Activated CD4-positive, alpha-beta T cell treated with anti-CD3 and anti-CD28 coated beads for 4 hours (primary cell): ENCODE data around the gene NAA16.

Source experiments
- DNase-seq, 2 donors: peaks; one replicate each; pipeline ENCODE4 v3.0.0-alpha.2; 2020

Gene NAA16

GRCh38 chr13:41361491-41361890, 50.4 kb downstream of the NAA16 start:
- no peak for DNase-seq

- no peak for DNase-seq
Observed at GRCh38 chr13:41364043-41364442, 53.0 kb downstream of the NAA16 start.

- DNase-seq, result no peak
Observed at GRCh38 chr13:41365631-41366030, 54.6 kb downstream of the NAA16 start.

- DNase-seq, result no peak
Observed at GRCh38 chr13:41370736-41371135, 59.7 kb downstream of the NAA16 start.

- no peak for DNase-seq
Observed at GRCh38 chr13:41377446-41377845, 66.4 kb downstream of the NAA16 start.

- no peak for DNase-seq
Observed at GRCh38 chr13:41382431-41382830, 71.4 kb downstream of the NAA16 start.

GRCh38 chr13:41383386-41383785, 72.3 kb downstream of the NAA16 start:
- DNase-seq, result no peak

GRCh38 chr13:41384749-41385503, 73.9 kb downstream of the NAA16 start:
- no peak for DNase-seq

- DNase-seq, result no peak
Observed at GRCh38 chr13:41386211-41386610, 75.1 kb downstream of the NAA16 start.

- no peak for DNase-seq
Observed at GRCh38 chr13:41387576-41387975, 76.5 kb downstream of the NAA16 start.

- DNase-seq, result no peak
Observed at GRCh38 chr13:41388143-41388881, 77.2 kb downstream of the NAA16 start.

- no peak for DNase-seq
Observed at GRCh38 chr13:41389580-41389979, 78.5 kb downstream of the NAA16 start.

- DNase-seq, result no peak
Observed at GRCh38 chr13:41394166-41394565, 83.1 kb downstream of the NAA16 start.

GRCh38 chr13:41398494-41399170, 87.6 kb downstream of the NAA16 start:
- no peak for DNase-seq

GRCh38 chr13:41401366-41401765, 90.3 kb downstream of the NAA16 start:
- DNase-seq, result no peak

GRCh38 chr13:41402691-41403511, 91.8 kb downstream of the NAA16 start:
- DNase-seq, result no peak

GRCh38 chr13:41403983-41404382, 92.9 kb downstream of the NAA16 start:
- no peak for DNase-seq

GRCh38 chr13:41405367-41405766, 94.3 kb downstream of the NAA16 start:
- DNase-seq, result no peak

GRCh38 chr13:41407380-41407779, 96.3 kb downstream of the NAA16 start:
- no peak for DNase-seq

GRCh38 chr13:41408121-41408520, 97.1 kb downstream of the NAA16 start:
- no peak for DNase-seq

- DNase-seq, result no peak
Observed at GRCh38 chr13:41408746-41409145, 97.7 kb downstream of the NAA16 start.

GRCh38 chr13:41409611-41410010, 98.5 kb downstream of the NAA16 start:
- no peak for DNase-seq

GRCh38 chr13:41411060-41411459, 100.0 kb downstream of the NAA16 start:
- DNase-seq, result no peak
